ENCODE results near the gene GBX2. TPM values are rescaled to one million over a fixed set of nuclear protein-coding genes. Genes with fewer than 3 reads are reported as not detected.

The GBX2 gene
- total and polyA plus RNA-seq, 2 experiments from 2014 or later = 0.99 to 1.3 TPM

DNA sequence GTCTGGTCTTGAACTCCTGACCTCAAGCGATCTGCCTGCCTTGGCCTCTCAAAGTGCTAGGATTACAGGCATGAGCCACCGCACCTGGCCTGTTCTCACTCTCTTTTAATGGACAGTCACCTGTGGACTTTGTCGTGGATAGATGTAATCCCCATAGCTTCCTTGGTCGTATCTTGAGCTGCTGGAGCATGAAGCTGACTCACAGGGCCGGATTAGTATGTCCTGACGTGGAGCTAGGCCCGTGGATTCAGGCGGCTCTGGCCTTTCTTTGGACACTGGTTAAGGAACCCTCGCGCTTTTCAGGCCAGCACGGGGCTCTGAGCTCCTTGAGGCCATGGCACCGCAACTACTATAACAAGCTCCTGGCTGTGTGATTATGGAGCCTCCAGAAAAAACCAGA lies 27.5 kb upstream of the GBX2 start:
- Mint-ChIP-seq H3K27me3 (ENCODE audit: insufficient read depth, low read depth, poor library complexity) (peaks cover 8% of the 10 kb centered on the region), H3K36me3 (ENCODE audit: low read depth) (no peaks in the 10 kb centered on the region), H3K4me3 (no peak overlapping the region), H3K9me3 (no peaks in the 10 kb centered on the region), H3K27ac (no peak overlapping the region), H3K4me1 (no peaks in the 10 kb centered on the region; the same call in 2 of the 3 replicates)
- H3K27me3 ChIP-seq (ENCODE audit: insufficient read depth) = no peaks in the 10 kb centered on the region
- no peaks in the 10 kb centered on the region for H3F3A ChIP-seq (replicated peaks; ENCODE audit: low read depth)
- ATAC-seq (no peak), DNase-seq (ENCODE audit: low spot score) (no peak)
- TF ChIP-seq ZNF331 (CRISPR knock-in tag; IDR thresholded peaks at IDR 0.05; ENCODE audit: low read depth) (no peak), NANOG (IDR thresholded peaks at IDR 0.05; ENCODE audit: borderline replicate concordance) (no peak), EZH2 (IDR thresholded peaks at IDR 0.05; ENCODE audit: low read depth, unreplicated experiment) (no peak), CREB1 (CRISPR knock-in tag; IDR thresholded peaks at IDR 0.05; ENCODE audit: low read depth) (no peak), ZNF114 (CRISPR knock-in tag; IDR thresholded peaks at IDR 0.05) (no peak), EZH2phosphoT487 (IDR thresholded peaks at IDR 0.05; ENCODE audit: unreplicated experiment) (no peak), JUNB (IDR thresholded peaks at IDR 0.05; ENCODE audit: unreplicated experiment) (no peak), STAT1 (IDR thresholded peaks at IDR 0.05; ENCODE audit: unreplicated experiment) (no peak), POLR2AphosphoS5 (IDR thresholded peaks at IDR 0.05; ENCODE audit: low read depth) (no peak)
- TF ChIP-seq, protein P1, sequence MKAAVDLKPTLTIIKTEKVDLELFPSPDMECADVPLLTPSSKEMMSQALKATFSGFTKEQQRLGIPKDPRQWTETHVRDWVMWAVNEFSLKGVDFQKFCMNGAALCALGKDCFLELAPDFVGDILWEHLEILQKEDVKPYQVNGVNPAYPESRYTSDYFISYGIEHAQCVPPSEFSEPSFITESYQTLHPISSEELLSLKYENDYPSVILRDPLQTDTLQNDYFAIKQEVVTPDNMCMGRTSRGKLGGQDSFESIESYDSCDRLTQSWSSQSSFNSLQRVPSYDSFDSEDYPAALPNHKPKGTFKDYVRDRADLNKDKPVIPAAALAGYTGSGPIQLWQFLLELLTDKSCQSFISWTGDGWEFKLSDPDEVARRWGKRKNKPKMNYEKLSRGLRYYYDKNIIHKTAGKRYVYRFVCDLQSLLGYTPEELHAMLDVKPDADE (IDR thresholded peaks at IDR 0.05) = no peak
- TF ChIP-seq, protein P2, sequence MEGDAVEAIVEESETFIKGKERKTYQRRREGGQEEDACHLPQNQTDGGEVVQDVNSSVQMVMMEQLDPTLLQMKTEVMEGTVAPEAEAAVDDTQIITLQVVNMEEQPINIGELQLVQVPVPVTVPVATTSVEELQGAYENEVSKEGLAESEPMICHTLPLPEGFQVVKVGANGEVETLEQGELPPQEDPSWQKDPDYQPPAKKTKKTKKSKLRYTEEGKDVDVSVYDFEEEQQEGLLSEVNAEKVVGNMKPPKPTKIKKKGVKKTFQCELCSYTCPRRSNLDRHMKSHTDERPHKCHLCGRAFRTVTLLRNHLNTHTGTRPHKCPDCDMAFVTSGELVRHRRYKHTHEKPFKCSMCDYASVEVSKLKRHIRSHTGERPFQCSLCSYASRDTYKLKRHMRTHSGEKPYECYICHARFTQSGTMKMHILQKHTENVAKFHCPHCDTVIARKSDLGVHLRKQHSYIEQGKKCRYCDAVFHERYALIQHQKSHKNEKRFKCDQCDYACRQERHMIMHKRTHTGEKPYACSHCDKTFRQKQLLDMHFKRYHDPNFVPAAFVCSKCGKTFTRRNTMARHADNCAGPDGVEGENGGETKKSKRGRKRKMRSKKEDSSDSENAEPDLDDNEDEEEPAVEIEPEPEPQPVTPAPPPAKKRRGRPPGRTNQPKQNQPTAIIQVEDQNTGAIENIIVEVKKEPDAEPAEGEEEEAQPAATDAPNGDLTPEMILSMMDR (conservative IDR thresholded peaks at IDR 0.05; ENCODE audit: low read depth in 2 of 2) = no peak
- TF ChIP-seq, protein P3, sequence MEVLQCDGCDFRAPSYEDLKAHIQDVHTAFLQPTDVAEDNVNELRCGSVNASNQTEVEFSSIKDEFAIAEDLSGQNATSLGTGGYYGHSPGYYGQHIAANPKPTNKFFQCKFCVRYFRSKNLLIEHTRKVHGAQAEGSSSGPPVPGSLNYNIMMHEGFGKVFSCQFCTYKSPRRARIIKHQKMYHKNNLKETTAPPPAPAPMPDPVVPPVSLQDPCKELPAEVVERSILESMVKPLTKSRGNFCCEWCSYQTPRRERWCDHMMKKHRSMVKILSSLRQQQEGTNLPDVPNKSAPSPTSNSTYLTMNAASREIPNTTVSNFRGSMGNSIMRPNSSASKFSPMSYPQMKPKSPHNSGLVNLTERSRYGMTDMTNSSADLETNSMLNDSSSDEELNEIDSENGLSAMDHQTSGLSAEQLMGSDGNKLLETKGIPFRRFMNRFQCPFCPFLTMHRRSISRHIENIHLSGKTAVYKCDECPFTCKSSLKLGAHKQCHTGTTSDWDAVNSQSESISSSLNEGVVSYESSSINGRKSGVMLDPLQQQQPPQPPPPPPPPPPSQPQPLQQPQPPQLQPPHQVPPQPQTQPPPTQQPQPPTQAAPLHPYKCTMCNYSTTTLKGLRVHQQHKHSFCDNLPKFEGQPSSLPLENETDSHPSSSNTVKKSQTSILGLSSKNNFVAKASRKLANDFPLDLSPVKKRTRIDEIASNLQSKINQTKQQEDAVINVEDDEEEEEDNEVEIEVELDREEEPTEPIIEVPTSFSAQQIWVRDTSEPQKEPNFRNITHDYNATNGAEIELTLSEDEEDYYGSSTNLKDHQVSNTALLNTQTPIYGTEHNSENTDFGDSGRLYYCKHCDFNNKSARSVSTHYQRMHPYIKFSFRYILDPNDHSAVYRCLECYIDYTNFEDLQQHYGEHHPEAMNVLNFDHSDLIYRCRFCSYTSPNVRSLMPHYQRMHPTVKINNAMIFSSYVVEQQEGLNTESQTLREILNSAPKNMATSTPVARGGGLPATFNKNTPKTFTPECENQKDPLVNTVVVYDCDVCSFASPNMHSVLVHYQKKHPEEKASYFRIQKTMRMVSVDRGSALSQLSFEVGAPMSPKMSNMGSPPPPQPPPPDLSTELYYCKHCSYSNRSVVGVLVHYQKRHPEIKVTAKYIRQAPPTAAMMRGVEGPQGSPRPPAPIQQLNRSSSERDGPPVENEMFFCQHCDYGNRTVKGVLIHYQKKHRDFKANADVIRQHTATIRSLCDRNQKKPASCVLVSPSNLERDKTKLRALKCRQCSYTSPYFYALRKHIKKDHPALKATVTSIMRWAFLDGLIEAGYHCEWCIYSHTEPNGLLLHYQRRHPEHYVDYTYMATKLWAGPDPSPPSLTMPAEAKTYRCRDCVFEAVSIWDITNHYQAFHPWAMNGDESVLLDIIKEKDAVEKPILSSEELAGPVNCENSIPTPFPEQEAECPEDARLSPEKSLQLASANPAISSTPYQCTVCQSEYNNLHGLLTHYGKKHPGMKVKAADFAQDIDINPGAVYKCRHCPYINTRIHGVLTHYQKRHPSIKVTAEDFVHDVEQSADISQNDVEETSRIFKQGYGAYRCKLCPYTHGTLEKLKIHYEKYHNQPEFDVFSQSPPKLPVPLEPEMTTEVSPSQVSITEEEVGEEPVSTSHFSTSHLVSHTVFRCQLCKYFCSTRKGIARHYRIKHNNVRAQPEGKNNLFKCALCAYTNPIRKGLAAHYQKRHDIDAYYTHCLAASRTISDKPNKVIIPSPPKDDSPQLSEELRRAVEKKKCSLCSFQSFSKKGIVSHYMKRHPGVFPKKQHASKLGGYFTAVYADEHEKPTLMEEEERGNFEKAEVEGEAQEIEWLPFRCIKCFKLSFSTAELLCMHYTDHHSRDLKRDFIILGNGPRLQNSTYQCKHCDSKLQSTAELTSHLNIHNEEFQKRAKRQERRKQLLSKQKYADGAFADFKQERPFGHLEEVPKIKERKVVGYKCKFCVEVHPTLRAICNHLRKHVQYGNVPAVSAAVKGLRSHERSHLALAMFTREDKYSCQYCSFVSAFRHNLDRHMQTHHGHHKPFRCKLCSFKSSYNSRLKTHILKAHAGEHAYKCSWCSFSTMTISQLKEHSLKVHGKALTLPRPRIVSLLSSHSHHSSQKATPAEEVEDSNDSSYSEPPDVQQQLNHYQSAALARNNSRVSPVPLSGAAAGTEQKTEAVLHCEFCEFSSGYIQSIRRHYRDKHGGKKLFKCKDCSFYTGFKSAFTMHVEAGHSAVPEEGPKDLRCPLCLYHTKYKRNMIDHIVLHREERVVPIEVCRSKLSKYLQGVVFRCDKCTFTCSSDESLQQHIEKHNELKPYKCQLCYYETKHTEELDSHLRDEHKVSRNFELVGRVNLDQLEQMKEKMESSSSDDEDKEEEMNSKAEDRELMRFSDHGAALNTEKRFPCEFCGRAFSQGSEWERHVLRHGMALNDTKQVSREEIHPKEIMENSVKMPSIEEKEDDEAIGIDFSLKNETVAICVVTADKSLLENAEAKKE (CRISPR knock-in tag; IDR thresholded peaks at IDR 0.05) = no peak
- TF ChIP-seq, protein P4, sequence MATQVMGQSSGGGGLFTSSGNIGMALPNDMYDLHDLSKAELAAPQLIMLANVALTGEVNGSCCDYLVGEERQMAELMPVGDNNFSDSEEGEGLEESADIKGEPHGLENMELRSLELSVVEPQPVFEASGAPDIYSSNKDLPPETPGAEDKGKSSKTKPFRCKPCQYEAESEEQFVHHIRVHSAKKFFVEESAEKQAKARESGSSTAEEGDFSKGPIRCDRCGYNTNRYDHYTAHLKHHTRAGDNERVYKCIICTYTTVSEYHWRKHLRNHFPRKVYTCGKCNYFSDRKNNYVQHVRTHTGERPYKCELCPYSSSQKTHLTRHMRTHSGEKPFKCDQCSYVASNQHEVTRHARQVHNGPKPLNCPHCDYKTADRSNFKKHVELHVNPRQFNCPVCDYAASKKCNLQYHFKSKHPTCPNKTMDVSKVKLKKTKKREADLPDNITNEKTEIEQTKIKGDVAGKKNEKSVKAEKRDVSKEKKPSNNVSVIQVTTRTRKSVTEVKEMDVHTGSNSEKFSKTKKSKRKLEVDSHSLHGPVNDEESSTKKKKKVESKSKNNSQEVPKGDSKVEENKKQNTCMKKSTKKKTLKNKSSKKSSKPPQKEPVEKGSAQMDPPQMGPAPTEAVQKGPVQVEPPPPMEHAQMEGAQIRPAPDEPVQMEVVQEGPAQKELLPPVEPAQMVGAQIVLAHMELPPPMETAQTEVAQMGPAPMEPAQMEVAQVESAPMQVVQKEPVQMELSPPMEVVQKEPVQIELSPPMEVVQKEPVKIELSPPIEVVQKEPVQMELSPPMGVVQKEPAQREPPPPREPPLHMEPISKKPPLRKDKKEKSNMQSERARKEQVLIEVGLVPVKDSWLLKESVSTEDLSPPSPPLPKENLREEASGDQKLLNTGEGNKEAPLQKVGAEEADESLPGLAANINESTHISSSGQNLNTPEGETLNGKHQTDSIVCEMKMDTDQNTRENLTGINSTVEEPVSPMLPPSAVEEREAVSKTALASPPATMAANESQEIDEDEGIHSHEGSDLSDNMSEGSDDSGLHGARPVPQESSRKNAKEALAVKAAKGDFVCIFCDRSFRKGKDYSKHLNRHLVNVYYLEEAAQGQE (IDR thresholded peaks at IDR 0.05; ENCODE audit: unreplicated experiment) = no peak
- no peaks in the 10 kb centered on the region for H4K20me1 ChIP-seq (replicated peaks; ENCODE audit: insufficient read depth)
- H3K4me1 ChIP-seq (ENCODE audit: insufficient read depth) = no peaks in the 10 kb centered on the region; the same call in 1 of the 2 replicates
- no peaks in the 10 kb centered on the region for H3K79me2 ChIP-seq (replicated peaks; ENCODE audit: insufficient read depth)
- H3K9me2 ChIP-seq (ENCODE audit: insufficient read depth) = no peaks in the 10 kb centered on the region
- H3K36me3 ChIP-seq (ENCODE audit: insufficient read depth) = no peaks in the 10 kb centered on the region
- H3K4me3 ChIP-seq = no peak overlapping the region
- H3K27ac ChIP-seq (ENCODE audit: low read depth) = no peak overlapping the region
- H2AFZ ChIP-seq = no peak overlapping the region
- H3K4me2 ChIP-seq = no peak overlapping the region
